Stimulated activated CD4-positive, alpha-beta T cell treated with anti-CD3 and anti-CD28 coated beads, TNF-alpha, amount 100 ng/mL, for 24 hours (primary cell): ENCODE results near the gene ADAM29.
"Not testable (repeated sequence)": the region's sequence is repeated elsewhere in the genome, so short reads cannot be mapped to it uniquely, and the experiment has no call there.

ENCODE experiments used
- DNase-seq, 3 experiments: peaks; one replicate each; pipeline ENCODE4 v3.0.0-alpha.2; 2020; ENCODE audit warnings: low read depth in 3 of 3

ADAM29 gene

DNA sequence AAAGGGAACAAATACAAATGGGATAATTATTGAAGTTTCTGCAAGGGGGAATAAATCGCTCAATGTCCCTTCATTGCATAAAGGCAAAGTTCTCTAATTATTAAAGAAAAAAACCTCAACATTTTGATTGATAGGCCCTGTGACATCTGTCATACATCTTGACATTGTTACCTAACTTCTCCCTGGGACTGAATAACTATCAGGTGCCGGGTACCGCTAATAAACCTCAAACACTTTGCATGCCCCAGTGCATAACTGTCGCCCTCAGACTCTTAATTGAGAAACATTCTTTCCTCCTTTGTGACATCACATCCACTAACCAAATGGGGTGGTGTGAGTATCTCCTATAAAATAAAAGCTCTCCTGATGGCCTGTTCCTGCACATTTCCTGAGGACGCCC, at the start of gene ADAM29:
Gene ADAM29 (plus strand): TSS at position 301 of the 400 bp plus-strand sequence. CDS start 57,168 bp downstream, outside the sequence.
- no peak for DNase-seq

DNA sequence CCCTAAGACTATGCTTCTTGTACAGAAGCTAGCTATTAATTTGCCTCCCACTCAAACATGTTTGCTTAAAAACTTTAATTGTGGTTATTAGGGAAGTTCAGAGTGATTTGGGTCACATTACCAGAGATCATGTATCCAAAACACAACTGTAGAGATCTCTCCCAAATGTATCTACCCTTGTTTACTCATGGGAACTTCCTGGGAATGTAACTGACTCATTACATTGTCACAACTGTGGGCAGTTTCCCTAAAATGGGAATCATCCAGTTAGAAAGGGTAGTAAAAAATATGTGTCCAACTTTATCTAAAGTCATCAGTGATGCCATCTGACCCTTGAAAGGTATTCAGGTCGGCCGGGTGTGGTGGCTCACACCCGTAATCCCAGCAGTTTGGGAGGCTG, 48.8 kb upstream of the ADAM29 start:
- DNase-seq = no peak

DNA sequence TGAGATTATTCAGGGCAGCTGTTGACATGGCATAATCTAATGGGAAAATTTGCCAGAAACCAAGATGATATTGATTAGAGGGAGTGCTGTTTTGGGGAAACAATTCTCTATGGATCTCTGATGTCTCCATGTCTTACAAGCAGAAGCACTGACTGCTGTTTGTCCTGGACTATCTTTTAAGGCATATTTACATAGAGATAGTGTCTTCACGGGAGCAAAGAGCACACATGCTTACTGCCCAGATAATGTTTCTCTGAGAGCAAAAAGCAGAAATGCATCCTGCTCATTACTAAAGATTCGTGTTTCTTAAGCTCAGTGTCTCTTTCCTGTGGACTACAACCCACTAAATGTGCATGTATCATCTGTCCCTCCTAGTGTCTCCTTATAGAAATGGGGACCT, 47.8 kb upstream of the ADAM29 start:
- no peak for DNase-seq

DNA sequence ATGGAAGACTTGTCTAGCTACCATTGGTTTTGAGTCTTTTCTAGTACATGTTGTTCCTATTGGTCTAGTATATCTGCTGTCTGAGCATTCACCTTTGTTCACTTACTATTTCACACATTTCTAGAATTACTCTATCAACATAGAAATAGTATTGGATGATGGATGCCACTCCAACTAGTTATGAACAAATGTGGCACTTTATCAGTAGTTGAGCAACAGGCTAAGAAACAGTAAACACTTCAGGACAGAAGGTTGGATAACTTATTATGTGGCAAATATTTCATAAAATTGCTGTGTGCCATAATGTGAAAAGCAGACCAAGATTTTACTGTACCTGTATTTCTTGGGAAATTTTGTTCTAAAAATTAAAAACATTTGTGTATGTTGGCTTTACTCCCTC, 46.8 kb upstream of the ADAM29 start:
- DNase-seq = no peak

DNA sequence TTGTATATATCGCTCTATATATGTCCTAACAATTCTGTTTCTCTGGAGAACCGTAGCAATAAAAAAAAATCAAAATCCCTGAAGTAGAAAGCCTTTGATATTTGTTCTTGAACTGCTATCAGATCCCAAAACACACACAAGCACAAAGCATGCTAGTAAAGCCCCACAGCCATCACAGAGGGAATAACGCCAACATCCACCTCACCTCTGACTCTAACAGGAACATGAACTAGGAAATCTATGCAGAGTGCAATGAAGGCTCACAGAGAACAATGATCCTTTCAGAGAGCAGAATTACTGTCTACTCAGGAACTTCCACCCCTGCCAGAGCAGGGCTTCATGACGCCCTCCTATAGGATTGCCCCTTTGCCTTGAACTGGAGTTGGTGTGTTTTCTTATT, 45.0 kb upstream of the ADAM29 start:
- DNase-seq = not testable (repeated sequence)

DNA sequence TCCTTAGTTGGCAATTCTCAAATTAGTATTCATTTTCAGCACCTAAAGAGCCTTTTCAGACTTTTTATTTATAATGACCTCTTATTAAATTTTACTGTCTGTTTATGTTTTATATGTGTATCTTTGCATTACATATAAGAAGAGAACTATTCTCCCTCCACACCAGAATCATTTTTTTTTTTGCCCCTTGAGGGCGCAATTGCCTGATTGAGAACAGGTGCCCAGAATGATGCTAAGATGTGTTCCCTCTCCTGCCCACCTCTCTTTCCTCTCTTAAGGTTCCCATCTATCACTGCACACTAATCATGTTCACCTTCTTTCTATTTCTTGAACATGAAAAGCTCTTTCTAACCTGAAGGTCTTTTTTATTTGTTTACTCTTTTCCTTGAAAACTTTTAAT, 44.2 kb upstream of the ADAM29 start:
- no peak for DNase-seq

DNA sequence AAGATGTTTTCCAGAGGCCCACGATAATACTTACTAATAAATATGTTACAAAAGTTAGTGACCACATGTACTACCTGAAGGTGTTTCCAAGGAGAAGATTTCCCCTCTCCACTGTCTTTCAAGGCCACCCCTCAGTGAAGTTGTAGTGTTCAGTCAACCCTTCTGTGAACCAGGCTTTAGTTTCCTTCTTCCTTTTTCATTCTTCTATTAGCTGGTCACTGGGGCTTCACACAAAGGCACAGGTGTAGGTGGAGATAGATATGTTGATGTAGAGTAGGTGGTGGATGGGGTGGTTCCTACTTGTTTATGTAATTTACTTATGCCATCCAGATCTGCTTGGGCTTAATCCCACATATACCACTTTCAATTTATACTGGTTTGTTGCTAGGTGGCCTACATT, 43.3 kb upstream of the ADAM29 start:
- no peak for DNase-seq

DNA sequence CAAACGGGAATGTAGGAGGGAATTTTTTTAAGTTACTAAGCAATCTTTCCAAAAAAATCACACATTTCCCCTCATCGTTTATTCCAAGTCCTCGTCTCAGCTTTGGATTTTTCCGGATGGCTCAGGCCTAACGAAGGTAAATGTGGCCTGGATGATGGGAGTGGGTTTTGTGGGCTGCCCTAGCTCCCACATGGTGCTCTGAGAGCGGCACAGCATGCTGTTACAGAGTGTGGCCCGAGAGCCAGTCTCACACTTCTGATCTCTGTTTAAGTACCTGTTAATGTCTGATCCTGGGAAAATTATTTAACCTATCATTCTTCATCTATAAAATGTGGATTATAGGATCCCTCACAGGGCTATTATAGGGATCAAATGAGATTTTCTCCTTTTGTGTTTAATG, 38.2 kb upstream of the ADAM29 start:
- no peak for DNase-seq

DNA sequence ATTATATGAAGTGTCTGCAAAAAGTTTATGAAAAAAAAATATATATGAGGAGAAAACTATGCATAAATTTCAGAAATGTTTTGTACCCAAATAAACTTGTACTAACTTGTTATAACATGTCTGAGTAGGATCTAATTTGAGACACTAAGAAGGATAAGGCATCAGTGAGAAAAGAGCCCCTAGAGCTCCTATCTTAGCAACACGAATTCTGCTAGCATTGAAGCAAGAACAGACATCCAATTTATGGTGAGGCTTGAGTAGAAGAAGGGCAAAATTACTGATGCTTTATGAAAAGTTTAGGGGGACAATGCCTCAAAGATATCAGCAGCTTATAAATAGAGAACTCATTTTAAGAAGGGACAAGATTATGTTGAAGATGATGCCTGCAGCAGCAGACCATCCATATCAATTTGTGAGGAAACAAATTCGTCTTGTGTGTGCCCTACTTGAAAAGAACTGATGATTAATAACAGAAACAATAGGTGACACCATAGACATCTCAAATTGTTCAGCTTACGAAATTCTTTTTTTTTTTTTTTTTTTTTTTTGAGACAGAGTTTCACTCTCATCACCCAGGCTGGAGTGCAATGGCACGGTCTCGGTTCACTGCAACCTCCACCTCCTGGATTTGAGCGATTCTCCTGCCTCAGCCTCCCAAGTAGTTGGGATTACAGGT, 35.7 kb upstream of the ADAM29 start:
- no peak for DNase-seq

DNA sequence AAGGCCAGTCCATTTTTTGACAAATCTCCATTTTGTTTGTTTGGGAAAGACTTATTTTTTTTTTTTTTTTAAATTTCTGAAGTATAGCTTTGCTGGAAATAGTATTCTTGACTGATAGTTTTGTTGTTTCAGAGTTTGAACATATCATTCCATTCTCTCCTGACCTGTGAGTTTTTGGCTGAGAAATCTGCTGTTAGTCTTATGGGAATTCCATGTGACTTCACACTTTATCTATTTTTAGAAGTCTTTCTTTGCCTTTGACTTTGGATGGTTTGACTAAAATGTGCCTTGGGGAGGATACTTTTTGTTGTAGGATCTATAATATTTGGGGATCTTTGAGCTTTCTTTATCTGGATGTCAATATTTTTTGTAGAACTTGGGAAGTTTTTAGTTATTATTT, 10.7 kb upstream of the ADAM29 start:
- DNase-seq = no peak

DNA sequence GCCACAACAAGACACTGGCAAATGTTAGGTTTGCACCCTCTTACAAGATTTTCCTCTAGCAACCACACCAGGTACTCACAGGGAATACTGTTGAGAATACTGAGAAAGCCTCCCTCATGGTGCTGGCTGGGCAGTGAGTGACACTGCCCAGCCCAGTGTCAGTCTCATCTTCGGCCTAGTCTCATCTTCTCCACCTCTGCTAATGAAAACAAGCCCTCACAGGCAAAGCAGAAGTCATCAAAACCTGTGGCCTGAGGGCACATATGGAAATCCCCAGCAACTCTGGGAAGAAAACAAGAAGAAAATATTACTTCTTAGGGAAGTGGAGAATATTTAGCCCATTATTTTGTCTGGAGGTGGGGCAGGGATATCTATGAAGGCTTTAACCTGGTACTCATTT, 7.9 kb upstream of the ADAM29 start:
- no peak for DNase-seq

DNA sequence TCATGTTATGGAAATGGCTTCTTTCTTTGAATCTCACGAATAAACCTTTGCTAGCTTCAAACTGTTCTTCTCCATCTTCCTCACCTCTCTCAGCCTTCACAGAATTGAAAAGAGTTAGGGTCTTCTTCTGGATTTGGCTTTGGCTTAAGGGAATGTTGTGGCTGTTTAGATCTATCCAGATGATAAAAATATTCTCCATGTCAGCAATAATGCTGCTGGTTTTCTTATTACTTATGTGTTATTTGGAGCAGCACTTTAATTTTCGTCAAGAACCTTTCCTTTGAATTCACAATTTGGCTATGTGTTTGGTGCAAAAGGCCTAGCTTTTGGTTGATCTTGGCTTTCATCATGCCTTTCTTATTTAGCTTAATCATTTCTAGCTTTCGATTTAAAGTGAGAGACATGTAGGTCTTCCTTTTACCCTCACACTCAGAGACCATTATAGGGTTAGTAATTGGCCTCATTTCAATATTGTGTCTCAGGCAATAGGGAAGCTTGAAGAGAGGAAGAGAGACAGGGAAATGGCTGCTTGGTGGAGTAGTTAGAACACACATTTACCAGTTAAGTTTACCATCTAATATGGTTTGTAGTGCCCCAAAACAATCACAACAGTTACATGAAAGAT, 5.1 kb upstream of the ADAM29 start:
- DNase-seq = no peak

DNA sequence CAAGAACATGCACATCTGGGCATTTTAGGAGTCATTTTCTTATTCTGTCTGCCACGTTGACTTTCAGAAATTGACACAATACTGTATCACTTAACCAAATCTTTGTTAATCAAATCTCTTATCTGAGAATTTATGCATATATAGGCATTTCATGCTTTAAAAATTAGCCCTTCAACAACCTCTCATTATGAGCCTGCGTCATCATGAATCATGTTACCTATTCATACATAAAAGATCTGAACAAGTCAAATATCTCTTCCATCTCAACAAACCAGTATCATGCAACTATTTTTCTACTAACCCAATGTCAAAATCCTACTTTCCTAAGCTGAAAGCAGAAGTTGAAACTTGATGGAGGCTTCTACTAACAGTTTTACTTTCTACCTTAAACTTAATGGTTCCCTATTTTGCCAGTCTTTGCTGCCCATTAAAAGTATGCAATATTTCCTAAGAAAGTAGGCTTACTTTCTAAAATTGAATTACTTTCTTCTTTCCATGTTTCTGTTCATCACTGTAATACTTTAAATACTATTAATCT, 1.8 kb downstream of the ADAM29 start:
- DNase-seq = no peak

DNA sequence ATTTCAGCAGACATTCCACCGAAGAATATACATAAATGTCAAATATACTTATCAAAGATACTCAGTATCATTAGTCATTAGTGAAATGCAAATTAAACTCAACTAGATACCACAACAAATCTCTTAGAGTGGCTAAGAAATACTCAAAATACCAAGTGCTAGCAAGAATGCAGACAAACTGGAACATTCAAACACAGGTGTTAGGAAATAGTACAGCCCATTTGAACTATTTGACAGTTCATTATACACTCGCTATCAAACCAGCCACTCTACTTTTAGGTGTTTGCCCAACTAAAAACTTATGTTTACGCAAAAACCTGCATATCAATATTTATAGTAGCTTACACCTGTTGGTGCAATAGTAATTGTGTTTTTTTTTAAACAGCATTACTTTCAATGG, 8.8 kb downstream of the ADAM29 start:
- DNase-seq = no peak

DNA sequence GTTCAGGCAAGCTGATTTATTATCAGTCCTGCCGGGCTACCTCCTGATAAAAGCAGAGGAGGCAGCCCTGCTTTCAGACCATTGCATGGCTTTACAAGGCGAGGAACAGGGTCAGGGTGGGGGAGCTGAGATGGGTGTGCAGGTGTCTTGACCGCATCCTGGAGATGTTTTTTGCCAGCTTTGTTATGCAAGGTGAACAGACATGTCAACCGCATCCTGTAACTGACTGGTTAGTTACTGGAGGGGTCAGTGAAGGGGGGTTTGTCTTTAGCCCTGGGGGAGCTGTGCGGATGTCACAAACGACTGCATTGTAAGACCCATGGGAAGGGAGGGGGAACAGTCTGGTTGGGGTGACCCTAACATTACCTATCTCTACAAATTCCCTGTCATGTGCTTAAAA, 10.0 kb downstream of the ADAM29 start:
- no peak for DNase-seq

DNA sequence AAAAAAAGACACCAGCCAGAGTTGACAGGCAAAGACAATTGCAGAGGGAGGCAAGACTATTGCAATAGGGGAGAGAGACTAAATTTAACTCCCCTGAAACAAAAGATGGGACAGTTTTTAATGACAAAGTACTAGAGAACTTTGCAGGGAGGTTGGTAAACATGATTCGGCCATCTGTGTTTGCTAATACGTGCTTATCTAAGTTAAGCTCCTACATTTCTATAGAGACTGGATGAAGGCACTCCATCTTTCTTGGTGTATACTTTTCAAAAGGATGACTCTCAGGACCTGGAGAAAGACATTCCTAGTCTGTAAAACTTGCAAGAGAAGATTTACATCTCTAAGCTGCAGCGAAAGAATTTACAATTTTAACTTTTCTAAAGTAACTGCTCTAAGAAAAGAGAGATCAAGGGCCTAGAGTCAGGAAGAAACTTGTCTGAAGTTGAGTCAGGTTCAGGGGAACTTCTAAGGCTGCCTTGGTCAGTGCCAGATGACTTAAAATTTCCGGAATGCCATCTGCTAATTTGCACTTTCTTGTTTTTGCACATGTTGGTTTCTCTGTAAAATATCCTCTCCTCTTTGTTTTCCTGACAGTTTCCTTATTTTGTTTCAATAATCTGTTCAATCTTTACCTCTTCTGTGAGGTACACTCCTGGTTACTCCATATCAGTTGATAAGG, 10.6 kb downstream of the ADAM29 start:
- no peak for DNase-seq

DNA sequence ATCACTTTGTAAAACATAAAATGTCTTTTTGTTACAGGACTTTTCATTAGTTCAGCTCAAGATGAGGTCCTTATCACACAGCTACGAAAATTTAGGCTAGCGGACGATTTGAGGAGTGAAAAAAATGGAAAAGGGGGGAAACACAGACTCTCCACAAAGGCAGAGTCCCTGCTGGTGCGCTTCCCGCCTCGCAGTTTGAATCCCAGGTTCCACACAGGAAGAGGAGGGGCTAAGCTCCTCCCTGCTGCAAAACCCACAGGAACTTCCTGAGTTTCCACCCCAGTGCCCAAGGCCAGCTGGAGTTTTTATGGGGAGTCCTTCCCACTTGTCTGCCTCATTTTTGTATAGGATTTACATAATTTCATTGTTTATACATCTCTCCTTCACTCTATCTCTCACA, 11.2 kb downstream of the ADAM29 start:
- DNase-seq = no peak

DNA sequence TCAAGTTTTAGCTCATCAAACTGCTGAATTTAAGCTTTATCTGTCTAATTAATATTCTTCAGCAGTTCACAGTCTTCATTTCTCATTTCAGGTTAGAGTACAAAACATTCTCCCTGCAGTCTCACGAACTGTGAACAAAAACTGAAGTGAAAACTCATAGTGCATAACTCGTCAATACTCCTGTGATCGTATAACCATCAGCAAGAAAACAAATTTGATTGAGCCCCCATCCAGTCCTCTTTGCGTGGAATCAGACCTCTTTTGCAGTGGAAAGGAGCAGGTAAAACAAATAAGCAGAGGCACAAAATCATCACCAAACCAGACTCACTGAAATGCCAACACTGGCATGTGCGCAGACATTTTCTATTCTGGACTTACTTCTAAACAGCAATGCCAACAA, 12.7 kb downstream of the ADAM29 start:
- no peak for DNase-seq

DNA sequence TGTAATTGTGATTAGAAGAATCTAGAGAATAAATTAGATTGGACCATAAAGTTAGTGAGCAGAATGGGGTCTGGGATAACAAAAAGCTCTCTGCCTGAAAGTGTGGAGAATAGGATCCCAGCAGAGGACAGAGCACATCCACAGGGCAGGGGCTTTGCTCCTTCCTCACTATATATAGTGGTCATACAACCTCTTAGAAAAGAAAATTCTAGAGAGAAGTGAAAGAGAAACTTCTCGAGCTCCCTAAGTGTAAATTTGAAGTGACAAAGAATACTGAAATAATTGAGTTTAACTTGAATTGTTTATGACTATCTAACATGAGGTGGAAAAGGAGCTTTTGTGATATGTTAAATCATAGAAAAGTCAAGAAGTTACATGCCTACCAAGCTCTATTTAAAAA, 14.9 kb downstream of the ADAM29 start:
- DNase-seq = no peak

DNA sequence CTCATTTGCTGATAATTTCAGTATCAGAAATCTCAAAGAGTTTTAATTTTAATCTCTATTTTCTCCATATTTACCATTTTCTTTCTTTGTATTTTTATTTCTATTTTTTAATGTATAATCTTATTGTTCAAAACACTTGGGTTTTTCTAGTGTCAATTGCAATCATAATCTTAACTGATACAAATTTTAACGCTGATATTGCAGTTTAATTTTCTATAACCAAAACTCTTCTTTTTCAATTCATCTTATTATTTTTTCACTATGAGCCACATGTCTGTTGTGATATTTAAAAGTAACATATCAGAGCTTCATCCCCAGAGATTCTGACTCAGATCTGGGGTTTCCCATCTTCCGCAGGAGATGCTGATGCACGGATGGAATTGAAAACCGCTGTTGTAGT, 16.2 kb downstream of the ADAM29 start:
- DNase-seq = no peak

DNA sequence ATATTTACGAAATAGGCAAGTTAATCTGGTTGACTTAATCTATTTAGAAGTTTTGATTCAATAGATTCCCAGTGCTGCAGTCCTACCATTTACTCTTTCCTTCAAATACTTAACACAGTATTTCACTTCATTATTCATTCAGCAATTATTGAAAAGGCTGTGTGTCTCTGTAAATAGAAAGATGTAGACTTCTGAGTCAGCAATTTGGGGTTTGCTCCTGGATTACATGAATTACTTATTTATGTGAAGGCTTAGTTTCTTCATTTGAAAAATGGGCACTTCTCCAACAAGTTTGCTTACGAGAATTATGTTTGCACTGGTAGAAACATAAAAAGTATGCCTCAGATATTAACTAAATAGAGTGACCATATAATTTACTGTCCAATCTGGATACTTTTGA, 17.4 kb downstream of the ADAM29 start:
- no peak for DNase-seq

DNA sequence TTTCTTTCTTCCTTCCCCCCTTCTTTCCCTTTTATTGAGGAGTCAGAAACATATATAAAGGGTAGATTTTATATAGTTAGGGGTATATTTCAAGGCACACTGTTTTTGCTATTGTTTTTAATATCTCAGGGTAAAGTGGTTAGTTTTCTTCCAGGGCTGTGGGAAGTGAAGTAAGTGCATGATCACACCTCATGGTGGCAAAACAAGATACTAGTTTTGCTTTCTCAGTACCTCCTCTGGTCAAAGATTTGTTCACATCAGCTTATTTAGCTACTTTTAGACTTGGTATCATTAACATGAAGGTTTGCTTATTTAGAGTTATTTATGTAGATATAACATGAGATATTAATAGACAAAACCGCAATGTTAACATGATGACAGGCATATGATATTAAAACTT, 21.8 kb downstream of the ADAM29 start:
- no peak for DNase-seq

DNA sequence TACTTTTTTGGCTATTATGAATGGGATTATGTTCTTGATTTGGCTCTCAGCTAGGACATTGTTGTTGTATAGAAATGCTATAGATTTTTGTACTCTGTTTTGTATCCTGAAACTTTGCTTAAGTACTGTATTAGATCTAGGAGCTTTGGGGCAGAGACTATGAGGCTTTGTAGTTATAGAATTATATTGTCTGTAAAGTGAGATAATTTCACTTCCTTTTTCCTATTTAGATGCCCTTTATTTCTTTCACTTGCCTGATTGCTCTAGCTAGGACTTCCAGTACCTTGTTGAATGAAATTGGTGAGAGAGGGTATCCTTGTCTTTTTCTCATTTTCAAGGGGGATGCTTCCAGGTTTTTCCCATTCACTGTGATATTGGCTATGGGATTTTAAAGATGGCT, 28.1 kb downstream of the ADAM29 start:
- DNase-seq = no peak
